Aorta (tissue), 5 donors: ENCODE data around the gene ATXN7. TPM values are rescaled to one million over a fixed set of nuclear protein-coding genes. Genes with fewer than 3 reads are reported as not detected.

Source experiments
- ATAC-seq: fragments of 200-7000 bp; cut with Tn5 transposase; one replicate; pipeline ENCODE4 v1.9.1; 2022; ENCODE audit warnings: moderate library complexity; ENCODE audit not compliant: low FRiP score
- DNase-seq, 2 donors: peaks; one replicate each; pipeline ENCODE4 v3.0.0-alpha.2; 2020
- H3K27ac ChIP-seq, 2 donors: one replicate each; pipeline ENCODE4 v1.5.1; 2013; ENCODE audit warnings: low read length in 2 of 2, mild to moderate bottlenecking in 2 of 2, moderate library complexity in 2 of 2, control low read depth in 1 of 2, inconsistent platforms in 1 of 2, low read depth in 1 of 2
- H3K27me3 ChIP-seq, 2 donors: one replicate each; pipeline ENCODE4 v1.6.1; 2013; ENCODE audit warnings: control low read depth in 1 of 2, low read length in 1 of 2, mild to moderate bottlenecking in 1 of 2, moderate library complexity in 1 of 2; ENCODE audit not compliant: insufficient read depth in 2 of 2, control insufficient read depth in 1 of 2
- H3K36me3 ChIP-seq, 2 donors: one replicate each; pipeline ENCODE4 v1.6.1; 2013; ENCODE audit warnings: control low read depth in 1 of 2, low read length in 1 of 2, mild to moderate bottlenecking in 1 of 2; ENCODE audit not compliant: insufficient read depth in 2 of 2, control insufficient read depth in 1 of 2
- H3K4me1 ChIP-seq, 2 donors: one replicate each; pipeline ENCODE4 v1.6.1; 2013; ENCODE audit warnings: low read length in 2 of 2, control low read depth in 1 of 2, mild to moderate bottlenecking in 1 of 2, moderate library complexity in 1 of 2; ENCODE audit not compliant: insufficient read depth in 2 of 2, control insufficient read depth in 1 of 2
- H3K4me3 ChIP-seq, 2 donors: one replicate each; pipeline ENCODE4 v1.5.1; 2013; ENCODE audit warnings: low read length in 2 of 2, control low read depth in 1 of 2, mild to moderate bottlenecking in 1 of 2
- H3K9me3 ChIP-seq: one replicate; pipeline ENCODE4 v1.6.1; 2013; ENCODE audit warnings: mild to moderate bottlenecking, low read length; ENCODE audit not compliant: control insufficient read depth
- WGBS, 2 donors: extraction: QIAGEN DNeasy Blood & Tissue Kit; methylation state at CpG; one replicate each; pipeline ENCODE4 v1.1.7; 2013; 5-methylcytosine and 5-hydroxymethylcytosine counted together
- intact Hi-C, 2 donors: fragments of 100-400 bp; cut with DNase I; formaldehyde crosslinking; loops; one replicate each; pipeline versions ENCODE4 v1.14.2 to v1.15.0; 2022
- polyA plus RNA-seq, 2 donors: library from polyadenylated mRNA; stranded (reverse); fragments of 200-250 nt; gene quantifications; one replicate each; pipeline ENCODE4 v1.2.3, GENCODE V29; 2013
- total RNA-seq, 2 donors: library from RNA; stranded (reverse); fragmentation: NEBNext Ultra II Directional; extraction: Animal tissue kit (Norgen Biotek cat#: 25700); gene quantifications; one replicate each; pipeline ENCODE4 v1.2.1, GENCODE V29; 2021
- donor health status: healthy with polysubstance abuse.
- donor health status: Bipolar disorder and iron deficiency.
- donor health status: DM: no; HTN: no; CAD: no.
- donor health status: DM: no; HTN: no; CAD: no.
- donor health status: DM: yes; HTN: yes; CAD: no.

Gene ATXN7
- total and polyA plus RNA-seq, 4 donors = 4.1 to 52.5 (median 29.2) TPM

- H3K27me3 ChIP-seq = no peaks in the 10 kb centered on the region
- H3K27ac ChIP-seq = no peak overlapping the region
- 64 to 79% methylated on average over 2 of the region's 2 CpGs for WGBS, 2 donors
Observed at GRCh38 chr3:64033069-64033468, 169.4 kb downstream of the ATXN7 start.

GRCh38 chr3:64037084-64037483, 173.4 kb downstream of the ATXN7 start:
- Histone ChIP-seq H3K27me3 (no peaks in the 10 kb centered on the region), H3K36me3 (no peaks in the 10 kb centered on the region), H3K27ac (no peak overlapping the region), H3K4me1 (no peaks in the 10 kb centered on the region), H3K9me3 (no peaks in the 10 kb centered on the region), H3K4me3 (no peak overlapping the region)
- 97 to 98% methylated on average over 7 of the region's 7 CpGs for WGBS, 2 donors
- DNase-seq = no peak
- intact Hi-C loops = loop anchor here in 1 of 2 donors (10.0 kb wide), 1 partner anchor 128 kb away; no protein-coding TSS in a partner anchor
- no peak for ATAC-seq

More at GRCh38 chr3:64033069-64033468, 169.4 kb downstream of the ATXN7 start:
- intact Hi-C loops = loop anchor here (5.0 to 10.0 kb wide), 2 partner anchors 132 to 134 kb away; no protein-coding TSS in a partner anchor
- Histone ChIP-seq H3K9me3 (no peaks in the 10 kb centered on the region), H3K4me3 (no peak overlapping the region), H3K4me1 (no peaks in the 10 kb centered on the region), H3K36me3 (no peaks in the 10 kb centered on the region)
- no peak for DNase-seq
- ATAC-seq = no peak

DNA sequence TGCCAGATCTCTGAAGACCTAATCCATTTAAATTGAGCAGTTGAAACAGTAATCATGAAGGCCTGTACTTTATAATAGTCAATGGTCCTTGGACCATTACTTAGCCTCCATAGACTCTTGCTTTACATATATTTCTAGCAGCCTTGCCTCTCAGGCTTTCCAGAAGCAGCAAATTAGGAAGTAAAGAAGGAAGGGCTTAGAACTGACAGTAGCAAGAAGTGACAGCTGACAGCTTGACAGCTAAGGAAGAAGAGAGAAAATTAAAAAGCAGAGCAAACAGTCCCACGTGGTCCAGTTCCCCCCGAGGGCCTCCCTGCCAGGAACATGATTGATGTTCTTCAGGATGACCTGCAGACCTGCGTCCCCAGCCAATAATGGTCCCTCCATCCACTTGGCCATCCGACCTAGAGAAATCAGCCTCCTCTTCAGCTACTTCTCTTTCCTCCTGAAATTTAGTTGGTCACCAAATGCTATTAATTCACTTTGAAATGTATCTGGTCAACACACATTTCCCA, 174.6 kb downstream of the ATXN7 start:
- DNase-seq = no peak
- ATAC-seq = no peak
- 86 to 89% methylated on average over 4 of the region's 4 CpGs for WGBS, 2 donors
- Histone ChIP-seq H3K27ac (no peak overlapping the region), H3K27me3 (no peaks in the 10 kb centered on the region), H3K36me3 (no peaks in the 10 kb centered on the region), H3K4me1 (no peaks in the 10 kb centered on the region), H3K4me3 (no peak overlapping the region), H3K9me3 (no peaks in the 10 kb centered on the region)
- intact Hi-C loops = loop anchor here in 1 of 2 donors (10.0 kb wide), 1 partner anchor 126 kb away; no protein-coding TSS in a partner anchor

- Histone ChIP-seq H3K4me1 (no peaks in the 10 kb centered on the region), H3K9me3 (no peaks in the 10 kb centered on the region), H3K4me3 (no peak overlapping the region), H3K36me3 (no peaks in the 10 kb centered on the region), H3K27ac (no peak overlapping the region), H3K27me3 (no peaks in the 10 kb centered on the region)
- no peak for DNase-seq
- 82 to 89% methylated on average over 4 of the region's 4 CpGs for WGBS, 2 donors
- no peak for ATAC-seq
- intact Hi-C loops = loop anchor here in 1 of 2 donors (10.0 kb wide), 1 partner anchor 125 kb away; no protein-coding TSS in a partner anchor
Observed at GRCh38 chr3:64039332-64039731, 175.7 kb downstream of the ATXN7 start.

DNA sequence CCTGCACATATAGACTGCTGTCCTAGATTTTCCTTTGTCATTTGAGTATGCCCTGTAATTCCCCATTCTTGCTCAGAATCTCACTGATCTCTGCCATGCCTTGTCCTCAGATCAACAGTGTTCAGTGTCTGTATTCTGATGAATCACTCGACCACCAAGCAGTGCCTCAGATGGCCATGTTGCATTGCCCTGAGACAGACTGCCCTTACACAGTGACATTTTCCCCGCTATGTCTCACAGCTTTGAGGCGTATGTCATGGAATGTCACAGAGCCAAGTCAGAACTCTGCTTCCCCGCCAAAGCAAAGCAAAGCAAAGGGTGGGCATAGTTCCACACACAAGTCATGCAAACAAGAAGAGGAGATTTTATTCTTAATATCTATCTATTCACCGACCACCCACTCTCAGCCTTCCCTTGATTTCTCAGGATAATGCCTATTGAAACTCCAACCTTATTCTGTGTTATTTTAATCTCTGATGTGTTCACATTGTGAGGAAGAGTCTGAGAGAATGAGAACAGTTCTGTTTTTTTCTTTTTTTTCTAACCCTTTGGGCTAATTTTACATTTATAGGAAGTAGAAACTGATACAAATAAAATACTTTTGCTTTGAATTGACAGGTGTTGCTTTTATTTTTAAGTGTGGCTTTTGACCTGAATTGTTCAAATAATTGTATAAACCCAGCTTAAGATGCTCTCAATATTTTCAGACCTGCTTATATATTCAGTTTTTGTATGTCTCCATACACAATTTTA, 176.5 kb downstream of the ATXN7 start:
- intact Hi-C loops = loop anchor here in 1 of 2 donors (10.0 kb wide), 1 partner anchor 125 kb away; no protein-coding TSS in a partner anchor
- WGBS, 2 donors = 4 to 6% methylated on average over 5 of the region's 5 CpGs

DNA sequence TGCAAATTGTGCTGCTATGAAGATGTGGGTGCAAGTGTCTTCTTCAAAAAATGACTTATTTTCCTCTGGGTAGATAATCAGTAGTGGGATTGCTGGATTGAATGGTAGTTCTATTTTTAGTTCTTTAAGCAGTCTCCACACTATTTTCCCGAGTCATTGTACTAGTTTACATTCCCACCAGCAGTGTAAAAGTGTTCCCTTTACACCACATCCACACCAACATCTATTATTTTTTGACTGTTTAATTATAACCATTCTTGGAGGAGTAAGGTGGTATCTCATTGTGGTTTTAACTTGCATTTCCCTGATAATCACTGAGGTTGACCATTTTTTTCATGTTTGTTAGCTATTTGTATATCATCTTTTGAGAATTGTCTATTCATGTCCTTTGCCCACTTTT, 179.3 kb downstream of the ATXN7 start:
- intact Hi-C loops = no loop called here
- 47 to 48% methylated on average over 1 of the region's 1 CpG for WGBS, 2 donors
- H3K36me3 ChIP-seq = no peaks in the 10 kb centered on the region

More for the DNA sequence above, 176.5 kb downstream of the ATXN7 start:
- H3K27me3 ChIP-seq = no peaks in the 10 kb centered on the region
- no peaks in the 10 kb centered on the region for H3K36me3 ChIP-seq
- no peaks in the 10 kb centered on the region for H3K4me1 ChIP-seq
- DNase-seq (no peak), ATAC-seq (no peak)
- no peaks in the 10 kb centered on the region for H3K9me3 ChIP-seq
- H3K4me3 ChIP-seq = no peak overlapping the region
- no peak overlapping the region for H3K27ac ChIP-seq

GRCh38 chr3:64046592-64046991, 182.9 kb downstream of the ATXN7 start:
- no peaks in the 10 kb centered on the region for H3K27me3 ChIP-seq
- H3K36me3 ChIP-seq = no peaks in the 10 kb centered on the region
- no peak for ATAC-seq
- H3K4me1 ChIP-seq = no peaks in the 10 kb centered on the region
- intact Hi-C loops = no loop called here
- H3K9me3 ChIP-seq = no peaks in the 10 kb centered on the region
- 88 to 89% methylated on average over 3 of the region's 3 CpGs for WGBS, 2 donors
- H3K27ac ChIP-seq = no peak overlapping the region
- no peak for DNase-seq
- H3K4me3 ChIP-seq = no peak overlapping the region

More for the DNA sequence above, 179.3 kb downstream of the ATXN7 start:
- Histone ChIP-seq H3K27ac (no peak overlapping the region), H3K4me3 (no peak overlapping the region), H3K27me3 (no peaks in the 10 kb centered on the region), H3K4me1 (no peaks in the 10 kb centered on the region), H3K9me3 (no peaks in the 10 kb centered on the region)
- ATAC-seq (no peak), DNase-seq (no peak)

DNA sequence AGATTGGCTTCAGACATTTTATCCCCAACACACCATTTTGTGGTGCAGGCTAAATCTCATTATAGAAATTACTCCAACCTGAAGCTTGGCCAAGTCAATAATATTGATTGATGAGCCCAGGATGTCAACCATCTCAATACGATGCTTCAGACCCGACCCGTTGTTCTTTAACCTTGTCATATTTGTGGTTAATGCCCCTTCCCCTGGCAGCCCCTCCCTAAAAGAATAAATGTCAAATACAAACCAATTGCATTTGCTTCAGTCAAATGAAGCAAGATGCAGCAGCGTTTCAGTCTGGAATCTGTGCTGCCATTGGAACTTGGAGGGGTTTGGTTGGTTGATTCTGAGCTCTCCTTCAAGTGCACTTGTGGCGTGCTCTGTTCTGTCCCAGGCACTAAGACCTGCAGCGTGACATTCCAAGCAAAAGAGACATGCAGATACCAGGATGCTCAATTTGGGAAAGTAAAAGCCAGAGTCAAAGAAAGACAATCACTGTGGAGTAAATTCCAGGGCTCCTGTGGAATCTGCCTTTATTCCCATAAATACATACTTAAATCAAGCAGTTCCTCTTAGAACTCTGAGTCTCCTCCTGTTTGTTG, 183.4 kb downstream of the ATXN7 start:
- no peaks in the 10 kb centered on the region for H3K9me3 ChIP-seq
- no peaks in the 10 kb centered on the region for H3K4me1 ChIP-seq
- ATAC-seq (no peak), DNase-seq (no peak)
- H3K4me3 ChIP-seq = no peak overlapping the region
- no peak overlapping the region for H3K27ac ChIP-seq
- intact Hi-C loops = no loop called here
- 72 to 78% methylated on average over 6 of the region's 6 CpGs for WGBS, 2 donors
- no peaks in the 10 kb centered on the region for H3K27me3 ChIP-seq
- H3K36me3 ChIP-seq = no peaks in the 10 kb centered on the region
